IPS-NIHi7 (cell line): ENCODE results near the gene CTAGE8.
"Not testable (repeated sequence)": the region's sequence is repeated elsewhere in the genome, so short reads cannot be mapped to it uniquely, and the experiment has no call there.

Experiments
- DNase-seq: peaks from one replicate; pipeline ENCODE4 v3.0.0; 2012; ENCODE audit warnings: mixed read lengths; ENCODE audit errors: extremely low spot score

The CTAGE8 gene

DNA sequence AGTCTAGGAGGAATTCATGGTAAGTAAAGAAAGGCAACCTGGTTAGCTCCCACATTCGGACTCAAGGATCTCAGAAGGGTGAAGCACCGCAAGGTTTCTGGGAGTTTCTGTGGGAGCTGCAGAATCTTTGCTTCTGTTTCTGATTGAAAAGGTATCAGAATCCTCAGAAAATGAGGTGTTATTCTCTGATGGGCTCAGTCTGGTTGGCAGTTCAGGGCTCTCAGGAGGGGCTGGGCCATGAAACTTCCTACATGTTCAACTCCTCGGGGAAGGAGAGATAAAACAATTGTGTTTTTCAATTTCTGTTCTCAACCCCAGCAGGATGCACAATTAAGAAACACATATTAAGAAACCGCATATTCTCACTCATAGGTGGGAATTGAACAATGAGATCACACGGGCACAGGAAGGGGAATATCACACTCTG, 13.6 kb downstream of the CTAGE8 start:
- DNase-seq, result peak; percentile 15

- DNase-seq, result not testable (repeated sequence)
Measured at GRCh38 chr7:144252307-144252706, 16.8 kb downstream of the CTAGE8 start.

DNA sequence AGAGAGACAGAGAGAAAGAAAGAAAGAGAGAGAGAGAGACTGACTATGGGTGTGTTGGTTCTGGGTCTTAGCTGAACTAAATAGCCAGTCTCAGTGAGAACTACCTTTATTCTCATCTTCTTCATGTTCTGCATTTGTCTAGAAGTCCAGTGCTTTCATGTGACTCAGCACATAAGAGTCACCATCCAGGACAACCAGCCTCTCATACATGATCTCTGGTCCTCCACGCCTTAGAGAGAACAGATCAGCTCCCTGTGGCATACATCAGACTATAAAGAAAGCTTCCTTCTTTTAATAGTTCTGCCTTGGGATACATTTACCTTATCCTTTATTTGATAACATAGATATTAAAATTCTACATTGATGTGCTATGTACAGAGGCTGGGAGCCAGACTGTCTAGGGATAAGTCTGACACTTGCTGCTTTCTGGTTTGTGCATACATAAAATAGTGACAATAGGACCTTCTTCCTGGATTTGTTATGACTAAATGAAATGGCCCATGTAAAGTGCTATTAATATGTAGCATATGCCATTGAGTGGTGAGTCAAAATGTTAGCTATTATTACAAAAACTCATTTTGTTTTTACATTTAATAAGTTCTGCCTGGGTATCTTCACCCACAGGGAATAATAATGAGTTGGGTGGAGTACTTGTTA, 21.3 kb downstream of the CTAGE8 start:
- DNase-seq, result not testable (repeated sequence)

- not testable (repeated sequence) for DNase-seq
Measured at GRCh38 chr7:144246967-144247366, 22.1 kb downstream of the CTAGE8 start.

DNA sequence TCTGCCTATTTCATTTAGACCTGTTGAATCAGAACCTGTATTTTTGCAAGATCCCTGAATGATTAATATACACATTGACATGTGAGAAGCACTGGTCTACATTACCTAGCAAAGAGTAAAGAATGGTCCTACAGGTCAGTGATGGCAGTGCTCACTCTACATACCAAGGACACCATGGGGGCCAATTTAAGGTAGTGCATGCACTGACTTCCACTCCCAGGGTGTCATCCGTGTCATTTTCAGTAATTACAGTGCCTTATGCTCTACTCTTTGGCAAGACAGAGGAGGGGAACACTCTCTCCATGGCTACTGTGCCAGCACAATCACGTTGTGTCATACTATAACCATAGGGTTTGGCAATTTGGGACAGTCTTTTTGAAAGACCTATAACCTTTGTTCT, 23.7 kb downstream of the CTAGE8 start:
- DNase-seq, result not testable (repeated sequence)

DNA sequence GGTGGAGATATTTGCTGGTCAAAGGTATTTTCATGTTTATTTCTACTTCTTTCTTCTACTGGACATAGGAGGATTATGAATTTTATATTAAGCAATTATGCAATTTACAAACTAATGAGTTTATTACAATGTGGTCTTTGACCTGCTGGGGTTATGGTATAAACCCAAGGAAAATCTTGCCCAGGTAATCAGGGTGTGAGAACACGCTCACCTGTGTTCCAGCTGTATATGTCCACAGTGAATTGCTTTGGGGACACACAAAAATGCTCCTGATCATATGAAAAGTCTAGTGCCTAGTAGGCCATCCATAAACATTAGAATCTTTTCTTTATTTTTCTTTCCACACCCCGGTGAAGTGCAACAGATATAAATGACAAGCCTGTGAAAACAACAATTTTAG, 29.7 kb downstream of the CTAGE8 start, which contains the start of gene OR2A42:
Gene OR2A42 (minus strand): TSS at position 241 of the 400 bp plus-strand sequence. CDS start 6,762 bp downstream, outside the sequence.
- not testable (repeated sequence) for DNase-seq

- not testable (repeated sequence) for DNase-seq
Measured at GRCh38 chr7:144238530-144239082, 30.5 kb downstream of the CTAGE8 start.

DNA sequence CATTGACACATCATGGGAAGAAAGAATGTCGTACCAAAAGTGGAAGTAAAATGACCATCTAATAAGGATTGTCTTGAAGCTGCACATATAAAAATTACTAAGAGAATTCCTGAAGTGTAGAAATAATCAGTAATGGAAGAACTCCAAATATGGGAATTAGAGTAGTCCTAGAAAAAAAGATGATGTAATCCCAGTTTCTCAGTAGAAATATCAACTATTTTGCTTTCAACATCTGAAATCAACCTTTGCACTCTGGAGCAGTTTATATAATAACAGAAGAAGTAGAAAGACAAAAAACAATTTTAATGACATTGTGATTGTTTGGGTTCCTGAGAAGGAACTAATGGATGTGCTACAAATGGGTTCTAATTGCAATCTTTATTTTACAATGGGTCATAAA, 36.0 kb downstream of the CTAGE8 start:
- DNase-seq, result not testable (repeated sequence)

DNA sequence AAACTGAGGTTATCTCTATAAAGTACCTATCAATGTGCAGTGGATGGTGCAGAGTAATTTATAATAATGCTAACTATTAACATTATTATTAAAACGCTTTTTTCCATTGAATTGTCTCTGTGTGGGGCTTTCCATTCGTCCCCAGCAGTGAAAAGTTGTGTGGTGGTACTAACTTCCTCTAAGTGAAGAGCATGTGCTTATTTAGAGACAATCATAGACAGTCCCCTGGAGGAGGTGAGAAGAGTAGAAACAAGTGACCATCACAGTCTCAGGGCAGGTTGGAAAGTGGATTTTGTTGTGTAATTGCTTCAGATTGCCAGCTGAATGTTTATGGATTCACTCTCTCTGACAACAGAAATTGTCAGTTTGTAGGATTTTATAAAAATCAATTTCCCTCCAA, 38.1 kb downstream of the CTAGE8 start:
- not testable (repeated sequence) for DNase-seq

GRCh38 chr7:144228810-144229209, 40.3 kb downstream of the CTAGE8 start:
- not testable (repeated sequence) for DNase-seq

DNA sequence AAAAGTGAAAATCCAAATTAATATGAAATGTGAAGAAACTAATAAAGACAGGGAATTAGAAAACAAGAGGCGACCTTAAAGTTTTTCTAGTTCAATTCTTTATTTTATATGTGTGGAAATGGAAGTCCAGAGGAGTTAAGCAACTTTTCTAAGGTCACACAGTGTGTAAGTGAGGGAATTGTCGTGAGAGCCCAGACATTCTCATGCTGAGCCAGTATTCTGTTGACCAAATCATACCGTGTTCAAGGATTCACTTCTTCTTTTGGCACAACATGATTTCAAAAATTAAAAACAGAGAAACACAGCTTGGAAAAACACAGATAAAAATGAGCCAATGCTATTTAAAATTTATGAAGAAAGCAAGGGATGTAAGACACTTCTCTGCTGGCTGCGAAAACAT, 42.2 kb downstream of the CTAGE8 start:
- not testable (repeated sequence) for DNase-seq

- DNase-seq, result not testable (repeated sequence)
Measured at GRCh38 chr7:144223675-144224074, 45.4 kb downstream of the CTAGE8 start.

GRCh38 chr7:144220531-144220930, 48.6 kb downstream of the CTAGE8 start:
- not testable (repeated sequence) for DNase-seq

- DNase-seq, result not testable (repeated sequence)
Measured at GRCh38 chr7:144219149-144219548, 49.9 kb downstream of the CTAGE8 start.

DNA sequence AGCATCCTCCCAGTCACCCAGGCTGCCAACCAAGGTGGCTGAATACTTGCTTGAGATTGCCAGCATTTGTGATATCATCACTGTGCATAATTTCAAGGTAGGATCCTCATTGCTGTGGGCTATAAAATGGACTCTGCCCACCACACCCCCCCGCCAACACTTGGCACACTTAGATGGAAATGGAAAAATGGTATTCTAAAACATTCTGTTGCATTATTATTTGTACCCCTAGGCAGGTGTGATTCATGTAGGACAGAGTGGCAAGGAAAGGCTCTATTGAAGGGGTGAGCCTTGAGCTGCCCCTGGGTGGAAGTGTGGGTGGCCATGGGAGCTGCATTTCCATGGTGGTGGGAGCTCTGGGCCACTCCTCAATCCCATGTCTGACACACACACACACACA, 50.5 kb downstream of the CTAGE8 start:
- not testable (repeated sequence) for DNase-seq

- not testable (repeated sequence) for DNase-seq
Measured at GRCh38 chr7:144217200-144217599, 51.9 kb downstream of the CTAGE8 start.
